ENCODE measurements around the gene CAV2.

CAV2 gene

DNA sequence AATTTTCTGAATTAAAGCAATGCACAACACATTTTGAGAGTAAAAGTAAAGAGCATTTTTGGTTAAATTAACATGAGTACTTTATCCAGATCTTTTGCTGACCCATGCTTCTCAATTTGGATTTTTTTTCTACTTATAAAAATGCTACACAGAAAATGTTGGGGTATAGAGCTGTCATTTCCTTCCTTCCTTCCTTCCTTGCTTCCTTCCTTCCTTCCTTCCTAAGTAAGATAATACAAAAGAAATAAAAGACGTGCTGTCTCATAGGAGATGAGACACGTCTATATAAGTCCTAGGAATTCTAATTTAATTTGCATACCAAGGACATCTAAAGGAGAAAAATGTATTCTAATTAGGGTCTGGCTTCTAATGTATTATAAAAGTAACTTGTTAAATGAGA is 31.0 kb upstream of the CAV2 start:
- H2AFZ ChIP-seq (ENCODE audit: low read length): no peak overlapping the region
- no peaks in the 10 kb centered on the region for H3K4me1 ChIP-seq (ENCODE audit: insufficient read depth, low read length, severe bottlenecking)
- H3K4me2 ChIP-seq (ENCODE audit: low read length): no peak overlapping the region
- no peaks in the 10 kb centered on the region for H3K79me2 ChIP-seq (ENCODE audit: insufficient read depth, low read length)
- H3K36me3 ChIP-seq (ENCODE audit: insufficient read depth, low read length): no peaks in the 10 kb centered on the region
- no peaks in the 10 kb centered on the region for H4K20me1 ChIP-seq (ENCODE audit: insufficient read depth, low read length)
- H3K27me3 ChIP-seq (ENCODE audit: insufficient read depth, low read length): no peaks in the 10 kb centered on the region
- no peaks in the 10 kb centered on the region for H3K9me2 ChIP-seq (ENCODE audit: low read depth, low read length)
- no peaks in the 10 kb centered on the region for H3K9me3 ChIP-seq (ENCODE audit: low read length)
- TF ChIP-seq EZH2 (IDR thresholded peaks at IDR 0.05; ENCODE audit: borderline replicate concordance, low read length): no peak
- TF ChIP-seq, protein P1, sequence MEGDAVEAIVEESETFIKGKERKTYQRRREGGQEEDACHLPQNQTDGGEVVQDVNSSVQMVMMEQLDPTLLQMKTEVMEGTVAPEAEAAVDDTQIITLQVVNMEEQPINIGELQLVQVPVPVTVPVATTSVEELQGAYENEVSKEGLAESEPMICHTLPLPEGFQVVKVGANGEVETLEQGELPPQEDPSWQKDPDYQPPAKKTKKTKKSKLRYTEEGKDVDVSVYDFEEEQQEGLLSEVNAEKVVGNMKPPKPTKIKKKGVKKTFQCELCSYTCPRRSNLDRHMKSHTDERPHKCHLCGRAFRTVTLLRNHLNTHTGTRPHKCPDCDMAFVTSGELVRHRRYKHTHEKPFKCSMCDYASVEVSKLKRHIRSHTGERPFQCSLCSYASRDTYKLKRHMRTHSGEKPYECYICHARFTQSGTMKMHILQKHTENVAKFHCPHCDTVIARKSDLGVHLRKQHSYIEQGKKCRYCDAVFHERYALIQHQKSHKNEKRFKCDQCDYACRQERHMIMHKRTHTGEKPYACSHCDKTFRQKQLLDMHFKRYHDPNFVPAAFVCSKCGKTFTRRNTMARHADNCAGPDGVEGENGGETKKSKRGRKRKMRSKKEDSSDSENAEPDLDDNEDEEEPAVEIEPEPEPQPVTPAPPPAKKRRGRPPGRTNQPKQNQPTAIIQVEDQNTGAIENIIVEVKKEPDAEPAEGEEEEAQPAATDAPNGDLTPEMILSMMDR (IDR thresholded peaks at IDR 0.05; ENCODE audit: low read length): no peak
- H3K27ac ChIP-seq (ENCODE audit: low read depth, low read length, poor library complexity, severe bottlenecking): no peak overlapping the region
- no peaks in the 10 kb centered on the region for H3F3A ChIP-seq (ENCODE audit: insufficient read depth, low read length)
- no peak overlapping the region for H3K9ac ChIP-seq (ENCODE audit: low read length)
- no peak overlapping the region for H3K4me3 ChIP-seq (ENCODE audit: low read depth, low read length, poor library complexity, severe bottlenecking)

- no peak overlapping the region for H3K27ac ChIP-seq (ENCODE audit: low read depth, low read length, poor library complexity, severe bottlenecking)
- no peaks in the 10 kb centered on the region for H3K9me2 ChIP-seq (ENCODE audit: low read depth, low read length)
- H4K20me1 ChIP-seq (ENCODE audit: insufficient read depth, low read length): no peaks in the 10 kb centered on the region
- H3F3A ChIP-seq (ENCODE audit: insufficient read depth, low read length): no peaks in the 10 kb centered on the region
- no peaks in the 10 kb centered on the region for H3K36me3 ChIP-seq (ENCODE audit: insufficient read depth, low read length)
- H3K79me2 ChIP-seq (ENCODE audit: insufficient read depth, low read length): no peaks in the 10 kb centered on the region
- no peak overlapping the region for H3K4me2 ChIP-seq (ENCODE audit: low read length)
- H3K9me3 ChIP-seq (ENCODE audit: low read length): no peaks in the 10 kb centered on the region
- H2AFZ ChIP-seq (ENCODE audit: low read length): no peak overlapping the region
- TF ChIP-seq EZH2 (IDR thresholded peaks at IDR 0.05; ENCODE audit: borderline replicate concordance, low read length): no peak
- TF ChIP-seq, protein P1 (IDR thresholded peaks at IDR 0.05; ENCODE audit: low read length): no peak
- no peaks in the 10 kb centered on the region for H3K27me3 ChIP-seq (ENCODE audit: insufficient read depth, low read length)
- H3K9ac ChIP-seq (ENCODE audit: low read length): no peak overlapping the region
- H3K4me3 ChIP-seq (ENCODE audit: low read depth, low read length, poor library complexity, severe bottlenecking): no peak overlapping the region
- H3K4me1 ChIP-seq (ENCODE audit: insufficient read depth, low read length, severe bottlenecking): no peaks in the 10 kb centered on the region
Observed at GRCh38 chr7:116477625-116478024, 21.9 kb upstream of the CAV2 start.

DNA sequence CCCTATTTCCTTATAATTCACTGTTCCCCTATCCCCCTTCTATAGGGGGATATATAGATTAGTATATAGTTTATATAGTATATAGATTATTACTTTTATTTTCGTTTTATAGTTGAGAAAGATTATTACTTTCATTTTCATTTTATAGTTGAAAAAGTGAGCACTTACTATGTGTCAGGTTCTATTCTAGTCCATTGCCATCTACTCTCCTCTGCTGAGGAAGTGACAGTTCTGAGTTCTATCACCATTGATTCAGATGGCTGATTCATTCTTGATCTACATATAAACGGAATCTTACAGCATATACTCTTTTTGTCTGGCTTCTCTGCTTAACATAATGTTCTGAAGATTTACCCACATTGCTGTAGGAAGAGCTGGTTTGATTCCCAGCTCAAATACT is 20.7 kb upstream of the CAV2 start:
- no peak for TF ChIP-seq EZH2 (IDR thresholded peaks at IDR 0.05; ENCODE audit: borderline replicate concordance, low read length)
- TF ChIP-seq, protein P1 (IDR thresholded peaks at IDR 0.05; ENCODE audit: low read length): no peak
- no peaks in the 10 kb centered on the region for H3K9me2 ChIP-seq (ENCODE audit: low read depth, low read length)
- no peaks in the 10 kb centered on the region for H3F3A ChIP-seq (ENCODE audit: insufficient read depth, low read length)
- H3K27ac ChIP-seq (ENCODE audit: low read depth, low read length, poor library complexity, severe bottlenecking): no peak overlapping the region
- H3K9ac ChIP-seq (ENCODE audit: low read length): no peak overlapping the region
- no peaks in the 10 kb centered on the region for H3K9me3 ChIP-seq (ENCODE audit: low read length)
- H3K36me3 ChIP-seq (ENCODE audit: insufficient read depth, low read length): no peaks in the 10 kb centered on the region
- H3K4me3 ChIP-seq (ENCODE audit: low read depth, low read length, poor library complexity, severe bottlenecking): no peak overlapping the region
- H3K79me2 ChIP-seq (ENCODE audit: insufficient read depth, low read length): no peaks in the 10 kb centered on the region
- H3K4me1 ChIP-seq (ENCODE audit: insufficient read depth, low read length, severe bottlenecking): no peaks in the 10 kb centered on the region
- H4K20me1 ChIP-seq (ENCODE audit: insufficient read depth, low read length): no peaks in the 10 kb centered on the region
- H2AFZ ChIP-seq (ENCODE audit: low read length): no peak overlapping the region
- H3K27me3 ChIP-seq (ENCODE audit: insufficient read depth, low read length): no peaks in the 10 kb centered on the region
- H3K4me2 ChIP-seq (ENCODE audit: low read length): no peak overlapping the region
